T-helper 22 cell (primary cell): ENCODE results near the gene VBP1.
"Not testable (repeated sequence)": the region's sequence is repeated elsewhere in the genome, so short reads cannot be mapped to it uniquely, and the experiment has no call there.

ENCODE experiments used
- DNase-seq: peaks from one replicate; pipeline ENCODE4 v3.0.0-alpha.2; 2020; ENCODE audit warnings: low read depth

Gene VBP1

GRCh38 chrX:155263854-155264628, 47.8 kb downstream of the VBP1 start, which contains the start of gene RAB39B:
RAB39B (minus strand) TSS chrX:155264491; CDS start chrX:155264288, 203 bp downstream.
- peak; percentile 53 for DNase-seq

DNA sequence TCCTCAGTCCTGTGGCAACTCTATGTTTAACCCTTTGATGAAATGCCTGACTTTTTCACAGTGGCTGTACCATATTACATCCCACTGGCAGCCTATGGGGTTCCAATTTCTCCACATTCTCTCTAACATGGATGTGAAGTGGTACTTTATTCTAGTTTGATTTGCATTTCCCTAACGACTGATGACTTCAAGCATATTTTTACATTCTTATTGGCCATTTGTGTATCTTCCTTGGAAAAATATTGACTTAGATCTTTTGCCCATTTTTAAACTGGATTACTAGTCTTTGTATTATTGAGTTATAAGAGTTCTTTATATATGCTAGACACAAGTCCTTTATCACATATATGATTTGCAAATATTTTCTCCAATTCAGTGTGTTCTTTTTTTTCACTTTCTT, 50.2 kb downstream of the VBP1 start:
- DNase-seq, result no peak

GRCh38 chrX:155267995-155268394, 51.7 kb downstream of the VBP1 start:
- DNase-seq, result not testable (repeated sequence)

DNA sequence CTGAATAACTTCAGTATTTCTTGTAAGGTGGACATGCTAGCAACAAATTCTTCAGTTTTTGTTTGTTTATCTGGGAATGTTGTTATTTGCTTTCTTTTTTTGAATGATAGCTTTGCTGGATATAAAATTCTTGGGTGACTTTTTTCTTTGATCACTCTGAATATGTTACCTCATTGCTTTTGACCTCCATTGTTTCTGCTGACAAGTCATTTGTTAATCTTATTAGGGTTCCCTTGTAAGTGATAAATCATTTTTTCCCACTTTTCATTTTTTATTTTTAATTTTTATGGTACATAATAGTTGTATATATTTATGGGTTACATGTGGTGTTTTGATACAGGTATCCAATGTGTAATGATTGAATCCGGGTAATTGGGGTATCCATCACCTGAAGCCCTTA, 54.7 kb downstream of the VBP1 start:
- no peak for DNase-seq

GRCh38 chrX:155279873-155280272, 63.6 kb downstream of the VBP1 start:
- no peak for DNase-seq
